Measurements from ENCODE around the gene CDK12.
"Not testable (repeated sequence)": the region's sequence is repeated elsewhere in the genome, so short reads cannot be mapped to it uniquely, and the experiment has no call there.

The CDK12 gene

DNA sequence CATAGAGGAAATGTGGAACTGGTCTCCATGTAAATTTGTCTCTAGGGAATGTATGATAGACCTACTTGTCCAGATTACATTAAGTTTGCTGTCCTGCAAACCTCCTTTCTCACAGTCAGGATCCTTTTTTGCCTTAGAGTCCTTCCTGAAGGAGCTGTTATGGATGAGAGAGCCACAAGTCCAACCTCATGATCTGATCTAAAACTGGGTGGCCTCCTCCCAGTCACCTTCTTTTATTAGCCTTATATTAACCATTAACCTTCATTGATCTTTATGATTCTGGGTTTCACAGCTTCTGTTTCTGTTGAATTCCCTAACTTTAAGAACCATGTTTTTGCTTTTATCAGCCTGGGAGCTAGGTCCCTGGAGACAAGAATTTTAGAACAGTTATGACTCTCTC lies 82.4 kb downstream of the CDK12 start:
- no peak overlapping the region for H3K4me3 ChIP-seq (ENCODE audit: low read depth, low read length)
- no peak for DNase-seq (ENCODE audit: low read depth)

DNA sequence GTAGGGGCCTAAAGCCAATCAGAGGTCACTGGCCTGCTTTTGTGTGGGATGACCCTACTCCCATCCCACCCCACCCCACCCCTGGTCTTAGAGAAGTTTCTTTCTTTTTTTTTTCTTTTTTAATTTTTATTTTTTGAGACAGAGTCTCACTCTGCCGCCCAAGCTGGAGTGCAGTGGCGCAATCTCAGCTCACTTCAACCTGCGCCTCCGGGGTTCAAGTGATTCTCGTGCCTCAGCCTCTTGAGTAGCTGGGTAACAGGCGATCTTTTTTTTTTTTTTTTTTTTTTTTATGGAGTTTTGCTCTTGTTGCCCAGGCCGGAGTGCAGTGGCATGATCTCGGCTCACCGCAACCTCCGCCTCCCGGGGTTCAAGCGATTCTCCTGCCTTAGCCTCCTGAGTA lies 83.1 kb downstream of the CDK12 start:
- not testable (repeated sequence) for DNase-seq (ENCODE audit: low read depth); H3K4me3 ChIP-seq (ENCODE audit: low read depth, low read length)

DNA sequence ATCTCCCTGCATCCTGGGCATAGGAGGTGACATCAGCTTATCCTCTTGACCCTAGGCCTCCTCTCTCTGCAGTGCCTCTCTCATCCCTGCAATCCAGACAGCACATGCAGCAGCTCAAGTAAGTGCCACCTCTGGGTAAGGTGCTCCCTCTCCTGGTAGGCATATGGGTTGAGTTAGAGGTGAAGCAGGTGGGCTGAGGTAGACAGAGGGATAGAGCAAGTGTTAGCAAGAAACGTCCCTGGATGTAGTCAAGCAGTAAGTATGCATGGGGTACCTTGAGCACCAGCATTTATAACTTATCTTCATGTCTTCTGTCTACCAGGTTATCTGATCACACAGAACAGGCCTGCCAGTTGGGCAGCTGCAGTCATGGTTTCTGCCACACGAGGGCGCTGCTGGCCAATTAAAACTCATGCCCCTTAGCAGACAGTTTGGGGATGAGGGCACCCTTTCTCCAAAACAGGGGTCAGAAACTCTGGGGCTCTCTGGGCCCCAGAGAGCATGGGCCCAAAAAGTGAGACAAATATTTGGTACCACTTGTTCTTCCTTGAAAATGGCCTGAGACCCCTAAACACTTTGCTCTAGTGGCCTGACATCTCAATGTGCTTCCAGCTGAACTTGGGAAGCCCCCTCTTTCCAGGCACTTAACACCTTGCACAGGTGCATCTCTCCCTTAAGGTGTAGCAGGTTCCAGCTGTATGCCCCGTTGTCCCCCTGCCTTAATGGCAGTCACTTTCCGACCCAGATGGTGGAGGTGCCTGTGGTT lies 86.6 kb downstream of the CDK12 start:
- no peak overlapping the region for H3K4me3 ChIP-seq (ENCODE audit: low read depth, low read length)
- DNase-seq (ENCODE audit: low read depth): no peak

DNA sequence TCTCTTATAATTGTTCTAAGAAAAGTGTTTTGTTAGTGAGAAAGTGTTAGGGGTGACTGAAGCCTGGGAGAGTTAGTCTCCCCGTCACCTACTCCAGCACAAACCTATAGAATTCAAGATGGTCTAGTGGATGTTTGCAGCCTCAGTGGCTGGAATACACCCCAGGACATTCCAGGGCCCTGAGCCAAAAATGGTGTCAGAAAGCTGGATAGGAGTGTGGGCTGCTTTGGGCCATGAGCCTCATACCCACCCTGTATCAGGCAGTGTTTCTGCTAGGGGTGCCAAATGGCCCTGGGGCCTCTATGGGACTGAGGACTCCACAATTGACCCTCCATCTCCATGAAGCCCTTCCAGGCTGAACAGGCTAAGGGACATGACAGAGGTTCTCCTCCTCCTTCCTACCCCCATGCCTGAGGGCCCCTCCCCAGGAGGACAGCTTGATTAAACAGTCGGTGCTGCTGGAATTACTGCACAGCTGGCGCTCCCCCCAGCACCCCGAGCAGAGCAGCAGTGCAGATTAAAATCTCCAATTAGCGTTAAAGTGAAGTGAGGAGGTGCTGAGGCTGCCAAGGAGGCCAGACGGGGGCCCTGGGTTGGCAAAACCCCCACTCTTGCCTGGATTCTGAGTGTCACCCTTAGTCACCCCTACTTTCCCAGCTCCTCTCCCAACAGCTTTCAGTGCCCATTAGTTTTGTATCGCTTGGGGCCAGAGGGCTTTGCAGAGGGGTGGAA lies 87.4 kb downstream of the CDK12 start:
- DNase-seq (ENCODE audit: low read depth): peak; percentile 25
- no peak overlapping the region for H3K4me3 ChIP-seq (ENCODE audit: low read depth, low read length)

DNA sequence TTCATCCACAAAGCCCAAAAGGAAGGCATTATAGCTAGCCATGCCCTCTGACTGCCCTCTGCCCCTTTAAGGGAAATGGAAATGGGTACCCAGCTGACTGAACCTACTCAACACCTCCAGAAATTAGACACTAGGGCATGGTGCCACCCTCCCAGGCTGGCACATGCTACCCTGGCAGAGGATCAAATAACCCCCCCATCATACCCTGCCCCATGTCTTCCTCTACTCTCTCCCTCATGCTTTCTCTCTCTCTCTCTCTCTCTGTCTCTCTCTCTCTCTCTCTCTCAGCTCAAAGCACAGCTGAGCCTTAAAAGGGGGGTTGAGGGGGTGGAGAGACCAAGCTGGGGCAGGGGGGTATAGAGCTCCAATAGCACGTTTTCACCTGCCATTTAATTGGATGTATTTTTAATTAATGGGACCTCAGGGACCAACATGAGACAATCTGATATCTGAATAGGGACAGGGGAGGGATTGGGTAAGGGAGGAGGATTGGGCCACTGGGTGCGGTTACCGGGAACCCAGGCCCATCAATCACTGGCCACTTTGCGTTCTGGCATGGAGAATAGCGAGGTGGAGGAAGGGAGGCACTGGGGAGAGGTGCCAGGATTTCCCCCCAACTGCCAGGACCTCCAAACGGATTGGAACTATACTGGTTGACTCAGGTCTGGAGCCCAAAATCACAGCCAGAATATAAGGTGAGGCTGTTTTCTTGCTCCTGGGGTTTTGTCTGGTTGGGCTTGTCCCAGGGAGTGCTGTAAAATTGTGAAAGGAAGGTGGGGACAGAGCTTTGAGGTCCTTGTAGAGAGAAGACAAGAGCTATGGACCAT lies 88.7 kb downstream of the CDK12 start:
- H3K4me3 ChIP-seq (ENCODE audit: low read depth, low read length): no peak overlapping the region
- no peak for DNase-seq (ENCODE audit: low read depth)

DNA sequence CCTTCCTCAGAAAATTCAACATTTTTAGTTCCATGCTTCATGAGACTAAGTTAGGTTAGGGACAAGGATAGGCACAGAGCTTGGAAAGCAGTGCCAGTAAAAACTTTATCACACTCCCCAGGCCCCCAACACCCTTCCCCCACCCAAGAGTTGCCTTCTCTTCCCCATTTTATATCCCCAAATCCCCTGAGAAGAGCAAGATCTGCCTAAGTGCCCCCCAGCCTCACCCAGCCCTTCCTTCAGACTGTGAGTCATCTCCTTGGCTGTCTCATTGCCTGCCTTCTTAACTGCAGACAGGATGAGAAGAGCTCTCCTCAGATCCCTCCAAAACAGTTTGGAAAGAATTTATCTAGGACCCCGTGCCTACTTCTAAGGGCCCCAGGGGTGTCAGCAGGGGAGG lies 90.6 kb downstream of the CDK12 start:
- no peak overlapping the region for H3K4me3 ChIP-seq (ENCODE audit: low read depth, low read length)
- DNase-seq (ENCODE audit: low read depth): no peak

DNA sequence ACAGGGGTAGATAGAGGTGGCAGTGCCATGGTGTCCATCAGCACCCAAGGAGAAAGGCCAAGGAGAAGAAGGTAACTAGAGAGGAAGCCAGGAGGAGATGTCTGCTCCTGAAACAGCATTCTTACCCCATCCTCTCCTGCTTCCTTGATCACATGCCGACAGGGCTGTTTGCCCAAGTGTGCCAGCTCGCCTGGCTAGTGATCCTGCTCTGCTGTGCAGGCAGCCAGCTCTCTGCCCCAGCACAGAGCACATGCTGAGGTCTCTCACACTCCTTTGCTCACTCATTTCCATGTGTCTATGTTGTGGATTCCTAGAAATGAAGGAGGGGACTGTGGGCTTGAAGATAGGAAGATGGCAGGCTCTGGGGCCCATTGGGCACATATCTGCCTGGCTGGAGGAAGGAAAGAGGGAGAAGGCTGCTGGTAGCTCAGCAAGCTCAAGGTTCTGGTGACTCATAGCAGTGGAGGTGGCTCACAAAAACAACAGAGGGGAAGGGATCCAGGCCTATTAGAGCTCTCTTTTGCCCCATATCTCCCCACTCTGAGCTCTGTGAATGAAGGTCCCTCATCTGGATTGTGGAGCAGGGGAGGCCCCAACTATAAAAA lies 92.2 kb downstream of the CDK12 start:
- no peak overlapping the region for H3K4me3 ChIP-seq (ENCODE audit: low read depth, low read length)
- DNase-seq (ENCODE audit: low read depth): no peak

DNA sequence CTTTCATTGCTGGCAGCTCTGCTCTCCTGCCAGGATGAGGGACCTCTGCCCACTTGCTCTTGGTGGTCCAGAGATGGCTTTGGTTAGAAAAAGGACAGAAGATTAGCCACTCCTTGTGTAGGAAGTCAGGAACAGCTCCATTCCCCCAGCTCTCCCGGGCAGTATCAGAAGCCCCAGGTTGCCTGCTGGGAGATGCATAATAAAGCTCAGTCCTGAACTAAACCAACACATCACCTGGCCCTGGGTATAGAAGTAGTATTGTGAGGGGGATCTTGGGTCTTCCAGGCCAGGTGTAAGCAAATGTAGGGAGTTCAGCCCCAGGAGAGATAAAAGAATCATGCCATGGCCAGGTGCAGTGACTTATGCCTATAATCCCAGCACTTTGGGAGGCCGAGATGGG lies 94.1 kb downstream of the CDK12 start:
- H3K4me3 ChIP-seq (ENCODE audit: low read depth, low read length): no peak overlapping the region
- DNase-seq (ENCODE audit: low read depth): no peak

DNA sequence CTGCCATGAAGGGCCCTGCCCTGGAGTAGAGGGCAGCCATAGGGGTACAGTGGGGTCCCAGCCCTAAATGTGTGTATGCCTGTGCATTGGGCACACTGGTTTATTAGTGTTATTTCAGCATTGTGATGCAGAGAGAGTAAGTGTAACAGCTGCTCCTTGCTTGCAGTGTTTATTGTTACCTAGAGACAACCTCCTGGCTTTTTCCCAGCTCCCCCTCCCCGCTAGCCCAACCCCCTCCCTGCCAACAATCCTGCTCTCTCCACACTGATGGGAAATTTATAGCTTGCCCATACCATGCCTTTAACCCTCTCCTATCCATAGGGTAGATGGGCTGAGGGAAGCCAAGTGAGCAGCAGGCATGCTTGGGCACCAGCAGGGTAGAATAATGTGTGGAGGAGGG lies 95.1 kb downstream of the CDK12 start:
- H3K4me3 ChIP-seq (ENCODE audit: low read depth, low read length): no peak overlapping the region
- no peak for DNase-seq (ENCODE audit: low read depth)

DNA sequence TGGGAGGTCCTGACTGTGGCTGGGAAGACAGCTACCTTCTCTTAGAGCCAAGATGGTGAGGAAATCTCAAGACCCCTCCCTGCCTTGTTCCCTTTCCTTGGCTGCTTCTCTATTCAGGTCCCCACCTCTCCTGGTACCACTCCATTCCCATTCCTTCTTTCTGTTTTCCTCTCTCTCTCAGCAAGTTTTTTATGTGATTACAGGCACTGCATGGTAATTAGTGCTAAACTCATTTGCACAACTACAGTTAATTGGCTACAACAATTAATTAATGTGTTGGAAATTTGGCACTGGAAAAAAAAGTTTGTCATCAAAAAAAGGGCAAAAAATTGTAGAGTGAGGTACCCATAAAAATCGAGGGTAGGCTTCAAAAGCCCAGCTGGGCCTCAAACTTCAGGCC lies 101.1 kb downstream of the CDK12 start:
- H3K4me3 ChIP-seq (ENCODE audit: low read depth, low read length): no peak overlapping the region
- DNase-seq (ENCODE audit: low read depth): no peak

DNA sequence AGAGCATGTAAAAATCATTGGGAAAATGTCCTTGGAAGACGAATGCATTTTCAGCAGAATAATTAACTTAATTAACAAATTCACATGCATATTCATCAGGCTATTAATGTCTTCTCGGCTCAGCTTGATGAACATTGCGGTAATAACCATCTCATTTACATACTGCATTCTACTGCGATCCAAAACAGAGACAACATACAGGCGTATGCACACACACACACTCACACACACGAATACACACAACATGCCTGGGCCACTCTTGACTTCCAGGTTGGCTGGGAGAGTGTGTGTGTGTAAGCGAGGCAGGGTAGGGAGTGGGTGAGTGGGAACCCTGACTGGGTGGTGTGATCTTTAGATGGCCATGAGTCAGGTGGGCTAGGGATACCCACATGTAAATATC lies 101.7 kb downstream of the CDK12 start:
- H3K4me3 ChIP-seq (ENCODE audit: low read depth, low read length): no peak overlapping the region

DNA sequence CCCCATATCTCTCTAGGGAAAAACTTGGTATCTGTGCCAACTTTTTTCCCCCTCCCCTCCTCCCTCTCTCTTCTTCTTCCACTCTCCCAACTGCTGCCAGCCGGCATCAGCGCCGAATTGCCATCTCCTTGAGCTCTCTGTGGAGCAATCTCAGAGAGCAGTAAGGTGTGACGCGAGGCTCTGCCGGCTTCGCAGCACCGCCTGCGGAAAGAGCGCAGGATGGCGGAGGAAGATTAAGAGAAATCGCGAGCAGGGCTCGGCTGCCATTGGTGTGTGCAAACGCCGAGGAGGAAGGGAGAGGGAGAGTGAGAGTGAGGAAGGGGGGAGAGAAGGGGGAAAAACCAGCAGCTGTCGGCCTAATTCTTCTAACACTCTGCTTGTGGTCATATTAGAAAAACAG lies 102.2 kb downstream of the CDK12 start:
- H3K4me3 ChIP-seq (ENCODE audit: low read depth, low read length): no peak overlapping the region

More for the DNA sequence above, 101.7 kb downstream of the CDK12 start:
- DNase-seq (ENCODE audit: low read depth): no peak

DNA sequence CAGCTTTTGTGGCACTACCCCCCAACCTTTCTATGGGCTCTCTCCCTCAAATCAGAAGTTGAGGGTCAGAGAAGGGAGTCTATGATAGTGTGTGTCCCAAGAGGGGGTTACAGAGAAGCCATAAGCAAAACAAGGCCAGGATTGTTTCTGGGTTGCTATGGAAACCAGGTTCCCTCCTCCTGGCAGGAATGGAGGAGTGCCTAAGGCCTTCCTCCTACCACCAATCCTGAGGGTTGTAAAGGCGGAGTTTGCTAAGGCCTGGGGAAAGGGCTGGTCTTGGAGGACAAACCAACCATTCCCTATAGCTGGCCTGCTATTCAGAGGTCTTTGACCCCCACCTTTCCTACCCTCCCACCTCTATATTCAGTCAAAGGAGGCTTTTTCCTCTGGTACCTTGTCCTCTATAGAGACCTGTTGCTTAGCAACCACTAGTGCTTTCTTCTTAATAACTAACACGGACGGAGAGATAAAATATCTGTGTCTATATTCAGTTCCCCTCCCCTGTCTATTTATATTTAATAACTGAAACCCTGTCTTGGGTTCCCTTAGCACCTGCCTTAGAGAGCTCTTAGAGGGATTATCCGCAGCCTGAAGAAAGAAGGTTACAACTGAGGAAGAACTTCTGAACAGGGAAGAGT lies 103.0 kb downstream of the CDK12 start:
- DNase-seq (ENCODE audit: low read depth): no peak
- no peak overlapping the region for H3K4me3 ChIP-seq (ENCODE audit: low read depth, low read length)

More for the DNA sequence above, 102.2 kb downstream of the CDK12 start:
- no peak for DNase-seq (ENCODE audit: low read depth)

DNA sequence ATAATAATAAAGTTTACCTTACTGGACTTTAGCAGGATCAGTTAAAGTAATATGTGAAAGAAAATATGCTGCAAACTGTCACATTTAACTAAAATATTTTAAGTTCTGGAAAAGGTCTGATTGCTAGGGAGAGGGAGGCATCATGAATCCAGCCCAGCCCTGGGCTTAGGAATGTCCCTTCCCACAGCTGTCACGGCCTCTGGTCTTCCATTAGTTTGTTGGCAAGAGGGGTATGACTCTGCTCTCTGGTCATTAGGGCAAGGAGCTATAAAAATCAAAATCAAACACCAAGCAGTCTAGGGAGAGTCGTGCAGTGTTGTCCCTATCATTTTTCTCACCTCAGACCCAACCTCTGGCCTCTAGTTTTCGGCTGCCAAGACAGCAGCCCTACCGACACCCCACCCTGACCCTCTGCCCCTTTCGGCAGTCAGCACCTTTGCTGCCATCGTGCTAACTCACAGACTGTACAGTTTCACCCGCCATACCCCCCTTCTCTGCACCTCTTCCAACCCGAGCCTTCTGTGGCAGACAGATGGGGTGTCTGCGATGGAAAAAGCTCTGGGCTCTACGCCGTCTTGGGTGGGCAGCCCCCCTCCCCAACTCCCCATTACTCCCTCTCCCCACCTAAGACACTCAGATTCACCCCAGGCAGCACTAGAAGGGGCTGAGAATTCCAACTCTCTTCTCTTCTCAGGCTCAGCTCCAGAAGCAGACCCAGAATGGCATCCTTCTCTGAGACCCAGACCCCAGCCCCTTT lies 105.0 kb downstream of the CDK12 start:
- H3K4me3 ChIP-seq (ENCODE audit: low read depth, low read length): no peak overlapping the region
- no peak for DNase-seq (ENCODE audit: low read depth)

DNA sequence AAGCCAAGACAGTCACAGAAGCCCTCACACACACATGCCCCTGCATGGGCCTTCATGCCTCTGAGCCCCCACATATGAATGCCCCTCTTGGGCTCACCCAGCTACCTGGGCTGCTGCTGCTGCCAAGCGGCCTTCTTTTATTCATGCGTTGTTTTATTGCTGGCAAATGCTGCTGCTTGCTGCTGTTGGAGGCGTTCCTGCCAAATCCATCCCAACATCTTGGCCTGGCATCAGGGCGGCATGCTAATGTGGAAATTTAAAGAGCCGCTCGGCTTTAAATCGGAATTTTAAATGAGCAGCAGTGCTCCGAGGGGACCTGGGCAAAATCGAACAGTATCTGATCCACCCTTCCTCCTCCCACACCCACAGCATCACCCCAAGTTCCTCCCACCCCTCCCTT lies 107.4 kb downstream of the CDK12 start:
- H3K4me3 ChIP-seq (ENCODE audit: low read depth, low read length): no peak overlapping the region
- DNase-seq (ENCODE audit: low read depth): no peak

DNA sequence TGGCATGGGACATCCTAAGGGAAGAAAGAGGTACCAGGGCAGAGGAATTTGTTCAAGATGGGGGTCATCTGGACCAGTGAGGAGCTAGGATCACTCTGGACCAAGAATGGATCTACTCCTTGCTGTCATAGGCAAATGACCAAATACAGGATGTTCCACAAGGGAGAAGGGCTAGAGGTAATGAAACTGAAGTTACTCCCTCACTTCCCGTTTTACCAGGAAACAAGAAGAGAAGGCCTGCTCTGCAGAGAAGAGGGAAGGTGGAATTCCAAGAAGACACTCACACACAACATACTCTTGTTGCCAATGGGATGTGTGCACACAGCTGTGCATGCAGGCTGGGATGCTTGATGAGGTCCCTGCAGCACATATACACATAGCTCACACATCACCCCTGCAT lies 107.8 kb downstream of the CDK12 start:
- no peak for DNase-seq (ENCODE audit: low read depth)

DNA sequence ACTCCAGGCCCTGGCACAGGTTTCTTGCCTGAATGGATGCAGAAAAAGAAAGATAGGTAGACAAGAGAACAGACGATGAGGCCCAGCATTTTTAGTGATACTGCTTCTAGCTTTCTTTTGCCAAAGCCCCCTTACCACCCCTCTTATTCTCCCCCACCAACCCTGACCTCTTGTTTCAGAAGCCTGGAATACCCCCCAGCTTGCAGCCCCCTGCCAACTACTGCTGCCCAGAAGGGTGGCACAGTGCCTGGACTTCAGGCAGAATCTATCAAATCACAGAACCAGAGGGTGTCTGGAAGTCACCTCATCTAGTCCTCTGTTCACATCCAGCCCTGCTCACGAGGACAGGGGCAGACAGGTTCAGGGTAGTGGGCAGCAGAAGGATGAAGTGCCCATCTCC lies 110.8 kb downstream of the CDK12 start:
- DNase-seq (ENCODE audit: low read depth): no peak

More for the DNA sequence above, 107.8 kb downstream of the CDK12 start:
- H3K4me3 ChIP-seq (ENCODE audit: low read depth, low read length): no peak overlapping the region

DNA sequence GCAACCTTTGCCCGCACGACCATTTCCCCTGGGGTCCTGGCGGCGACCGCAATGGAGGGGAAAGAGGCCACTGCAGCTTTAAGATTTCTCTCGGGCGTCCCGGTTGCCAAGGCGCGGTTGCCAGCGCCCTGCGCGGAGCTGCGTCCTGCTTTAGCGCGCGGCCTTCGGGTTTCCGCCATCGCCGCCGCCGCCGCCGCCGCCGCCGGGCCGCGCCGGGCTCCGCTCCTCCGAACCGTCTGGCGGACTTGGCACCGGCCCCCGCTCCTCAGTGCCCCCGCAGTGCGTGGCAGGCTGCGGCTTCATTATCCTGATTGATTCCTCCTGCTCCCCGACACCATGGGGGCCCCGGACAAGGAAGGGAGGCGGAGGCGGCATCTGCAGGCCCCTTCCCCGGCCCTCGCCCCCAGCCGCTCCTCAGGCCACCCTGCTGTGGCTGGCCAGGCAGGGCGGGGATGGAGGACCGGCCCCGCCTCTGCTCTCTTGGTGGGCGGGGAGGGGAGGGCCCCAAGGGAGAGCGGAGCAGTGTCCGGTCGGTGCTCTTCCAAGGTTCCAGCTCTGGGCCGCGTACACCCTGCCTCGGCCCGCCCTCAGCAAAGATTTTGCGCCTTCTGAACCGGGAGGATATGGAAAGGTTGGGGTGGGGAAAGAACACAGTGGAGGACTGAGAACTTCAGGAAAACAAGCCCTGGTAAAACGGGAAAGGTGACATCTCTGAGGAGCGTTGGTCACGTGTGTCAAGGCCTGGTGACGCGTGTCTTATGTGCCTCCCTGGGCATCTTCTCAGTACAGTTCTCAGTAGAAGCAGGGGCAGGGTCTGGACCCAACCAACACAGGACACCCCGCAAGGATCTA lies 112.4 kb downstream of the CDK12 start:
- peak overlapping the region; percentile 60 for H3K4me3 ChIP-seq (ENCODE audit: low read depth, low read length)
- no peak for DNase-seq (ENCODE audit: low read depth)

More for the DNA sequence above, 110.8 kb downstream of the CDK12 start:
- H3K4me3 ChIP-seq (ENCODE audit: low read depth, low read length): no peak overlapping the region
